Measurements from ENCODE around the gene L3MBTL4.

- TF ChIP-seq POLR2A (IDR thresholded peaks at IDR 0.05) (no peak), CTCF (IDR thresholded peaks at IDR 0.05) (no peak)
Measured at GRCh38 chr18:6273423-6273822, 141.3 kb downstream of the L3MBTL4 start.
